Measurements from ENCODE around the gene ZNHIT2. TPM values are rescaled to one million over a fixed set of nuclear protein-coding genes. Genes with fewer than 3 reads are reported as not detected.

The ZNHIT2 gene
- total and polyA plus RNA-seq, 8 donors: 2.4 to 130 (median 18.9) TPM; not detected in 1

- TF ChIP-seq EP300 (IDR thresholded peaks at IDR 0.05) (no peak), POLR2AphosphoS5 (IDR thresholded peaks at IDR 0.05) (no peak), CTCF (IDR thresholded peaks at IDR 0.05) (no peak), POLR2A (IDR thresholded peaks at IDR 0.05) (no peak)
- H3K4me3 ChIP-seq: no peak overlapping the region
- intact Hi-C loops (cut with DNase I; ENCODE audit: low total_unique reads): no loop called here
- WGBS, 5 donors: 90 to 94% (median 92%) methylated on average over 3 of the region's 3 CpGs
- no peaks in the 10 kb centered on the region for H3K4me1 ChIP-seq
- DNase-seq: no peak
- H3K9me3 ChIP-seq: no peaks in the 10 kb centered on the region
- no peaks in the 10 kb centered on the region for H3K36me3 ChIP-seq
- H3K27me3 ChIP-seq: no peaks in the 10 kb centered on the region
- no peak overlapping the region for H3K27ac ChIP-seq
Measured at GRCh38 chr11:65156926-65157325, 39.4 kb upstream of the ZNHIT2 start.

GRCh38 chr11:65156256-65156655, 38.8 kb upstream of the ZNHIT2 start:
- WGBS, 5 donors: 94 to 99% (median 96%) methylated on average over 3 of the region's 3 CpGs
- intact Hi-C loops (cut with DNase I; ENCODE audit: low total_unique reads): no loop called here

GRCh38 chr11:65152122-65152521, 34.6 kb upstream of the ZNHIT2 start:
- Histone ChIP-seq H3K9me3 (peaks cover 0 to 4% (median 1%) of the 10 kb centered on the region in 4 donors), H3K27me3 (no peaks in the 10 kb centered on the region), H3K27ac (no peak overlapping the region), H3K4me1 (peaks cover 9 to 21% (median 10%) of the 10 kb centered on the region in 4 donors), H3K4me3 (no peak overlapping the region), H3K36me3 (no peaks in the 10 kb centered on the region)
- WGBS, 5 donors: 52 to 88% (median 70%) methylated on average over 2 of the region's 2 CpGs
- no peak for DNase-seq
- intact Hi-C loops (cut with DNase I; ENCODE audit: low total_unique reads): no loop called here
- no peak for TF ChIP-seq POLR2A (IDR thresholded peaks at IDR 0.05)
- TF ChIP-seq EP300 (IDR thresholded peaks at IDR 0.05): no peak
- no peak for TF ChIP-seq CTCF (IDR thresholded peaks at IDR 0.05)
- no peak for TF ChIP-seq POLR2AphosphoS5 (IDR thresholded peaks at IDR 0.05)

More at GRCh38 chr11:65156256-65156655, 38.8 kb upstream of the ZNHIT2 start:
- Histone ChIP-seq H3K36me3 (no peaks in the 10 kb centered on the region), H3K4me3 (no peak overlapping the region), H3K9me3 (no peaks in the 10 kb centered on the region), H3K27ac (no peak overlapping the region), H3K27me3 (no peaks in the 10 kb centered on the region), H3K4me1 (peaks cover 0 to 6% (median 1%) of the 10 kb centered on the region in 4 donors)
- no peak for TF ChIP-seq CTCF (IDR thresholded peaks at IDR 0.05)
- no peak for TF ChIP-seq POLR2AphosphoS5 (IDR thresholded peaks at IDR 0.05)
- no peak for TF ChIP-seq POLR2A (IDR thresholded peaks at IDR 0.05)
- no peak for DNase-seq

- H3K36me3 ChIP-seq: no peaks in the 10 kb centered on the region
- no peaks in the 10 kb centered on the region for H3K27me3 ChIP-seq
- no peak for DNase-seq
- H3K4me3 ChIP-seq: no peak overlapping the region
- H3K27ac ChIP-seq: peak overlapping the region in 4 of 5 donors; percentile 32 to 65 (median 58)
- 68 to 83% (median 78%) methylated on average over 3 of the region's 3 CpGs for WGBS, 5 donors
- peaks cover 9 to 21% (median 10%) of the 10 kb centered on the region in 4 donors for H3K4me1 ChIP-seq
- intact Hi-C loops (cut with DNase I; ENCODE audit: low total_unique reads): no loop called here
- TF ChIP-seq POLR2AphosphoS5 (IDR thresholded peaks at IDR 0.05) (no peak), POLR2A (IDR thresholded peaks at IDR 0.05) (no peak), CTCF (IDR thresholded peaks at IDR 0.05) (no peak), EP300 (IDR thresholded peaks at IDR 0.05) (no peak)
- H3K9me3 ChIP-seq: peaks cover 0 to 4% (median 1%) of the 10 kb centered on the region in 4 donors
Measured at GRCh38 chr11:65151331-65151899, 33.9 kb upstream of the ZNHIT2 start.
